Stomach (tissue), 4 donors: Measurements from ENCODE around the gene FREM1.

ENCODE experiments used
- EP300 ChIP-seq: sonication (generic); formaldehyde crosslinking; IDR thresholded peaks from one replicate; pipeline ENCODE4 v1.6.1; 2017; ENCODE audit warnings: antibody characterized with exemption
- TF ChIP-seq, protein P1 (sequence below), 7 experiments: fragments of 450-650 bp in 4 of 7; fragments of 200-600 bp in 3 of 7; sonication (generic) in 3 of 7; IDR thresholded peaks; one replicate each; pipeline ENCODE4 v1.5.1; 2016 to 2019; ENCODE audit warnings: antibody characterized with exemption in 7 of 7, control low read depth in 2 of 7, mild to moderate bottlenecking in 1 of 7

DNA sequence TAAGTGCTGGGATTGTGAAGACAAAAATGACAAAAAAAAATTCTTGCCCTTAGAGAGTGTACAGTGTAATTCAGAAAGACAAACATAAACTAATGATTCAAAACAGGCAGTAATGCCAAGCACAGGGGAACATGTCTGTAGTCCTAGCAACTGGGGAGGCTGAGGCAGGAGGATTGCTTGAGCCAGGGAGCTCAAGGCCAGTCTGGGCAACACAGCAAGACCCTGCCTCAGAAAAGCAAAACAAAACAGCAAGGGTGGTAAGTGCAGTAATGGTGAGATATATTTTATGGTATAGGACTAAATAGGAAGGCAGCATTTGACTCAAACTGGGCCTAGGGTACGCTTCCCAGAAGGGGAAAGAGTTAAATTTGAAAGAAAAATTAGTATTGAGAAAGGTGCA is 18.9 kb downstream of the FREM1 start:
- TF ChIP-seq, protein P1, sequence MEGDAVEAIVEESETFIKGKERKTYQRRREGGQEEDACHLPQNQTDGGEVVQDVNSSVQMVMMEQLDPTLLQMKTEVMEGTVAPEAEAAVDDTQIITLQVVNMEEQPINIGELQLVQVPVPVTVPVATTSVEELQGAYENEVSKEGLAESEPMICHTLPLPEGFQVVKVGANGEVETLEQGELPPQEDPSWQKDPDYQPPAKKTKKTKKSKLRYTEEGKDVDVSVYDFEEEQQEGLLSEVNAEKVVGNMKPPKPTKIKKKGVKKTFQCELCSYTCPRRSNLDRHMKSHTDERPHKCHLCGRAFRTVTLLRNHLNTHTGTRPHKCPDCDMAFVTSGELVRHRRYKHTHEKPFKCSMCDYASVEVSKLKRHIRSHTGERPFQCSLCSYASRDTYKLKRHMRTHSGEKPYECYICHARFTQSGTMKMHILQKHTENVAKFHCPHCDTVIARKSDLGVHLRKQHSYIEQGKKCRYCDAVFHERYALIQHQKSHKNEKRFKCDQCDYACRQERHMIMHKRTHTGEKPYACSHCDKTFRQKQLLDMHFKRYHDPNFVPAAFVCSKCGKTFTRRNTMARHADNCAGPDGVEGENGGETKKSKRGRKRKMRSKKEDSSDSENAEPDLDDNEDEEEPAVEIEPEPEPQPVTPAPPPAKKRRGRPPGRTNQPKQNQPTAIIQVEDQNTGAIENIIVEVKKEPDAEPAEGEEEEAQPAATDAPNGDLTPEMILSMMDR (IDR thresholded peaks at IDR 0.05): no peak
- TF ChIP-seq EP300: no peak
